Bronchial epithelial cell (primary cell): ENCODE measurements around the gene CBY1. TPM values are rescaled to one million over a fixed set of nuclear protein-coding genes. Genes with fewer than 3 reads are reported as not detected.
A peak's percentile ranks its signal among the peaks of the same experiment; 100 is the strongest.
"Not testable (repeated sequence)": the region's sequence is repeated elsewhere in the genome, so short reads cannot be mapped to it uniquely, and the experiment has no call there.

ENCODE experiments used
- DNase-seq: peaks from one replicate; pipeline ENCODE4 v3.0.0-alpha.2; 2010; ENCODE audit warnings: low read depth
- FAIRE-seq: peaks from 2 replicates; lab custom pipeline; 2011; peaks lifted over from hg19 to GRCh38; lab: Jason Lieb, UNC
- H3K27me3 ChIP-seq: 2 replicates; pipeline ENCODE4 v1.5.1; 2011; ENCODE audit warnings: low read length; ENCODE audit not compliant: control insufficient read depth, insufficient read depth
- H3K36me3 ChIP-seq: 2 replicates; pipeline ENCODE4 v1.5.1; 2011; ENCODE audit warnings: low read length; ENCODE audit not compliant: control insufficient read depth, insufficient read depth
- H3K4me3 ChIP-seq: 2 replicates; pipeline ENCODE4 v1.5.1; 2011; ENCODE audit warnings: mild to moderate bottlenecking, low read depth, low read length, control low read depth
- CTCF ChIP-seq: IDR thresholded peaks from 2 replicates; pipeline ENCODE4 v1.5.1; 2011; ENCODE audit warnings: mild to moderate bottlenecking, moderate library complexity, low read length, control low read depth, inconsistent platforms; ENCODE audit not compliant: insufficient read depth, severe bottlenecking
- total RNA-seq: library from RNA; depleted of rRNA; stranded (reverse); fragments of >200 nt; gene quantifications from 2 replicates; pipeline ENCODE4 v1.2.1, GENCODE V29; 2014

The CBY1 gene
- total RNA-seq, 1 donor from 2014 or later = 16.1 TPM

- TF ChIP-seq CTCF = no peak
- FAIRE-seq (peak; percentile 58), DNase-seq (no peak)
- no peak overlapping the region for H3K4me3 ChIP-seq
- H3K27me3 ChIP-seq = no peaks in the 10 kb centered on the region
- H3K36me3 ChIP-seq = no peaks in the 10 kb centered on the region
These were observed 44.0 kb upstream of the CBY1 start for GRCh38 chr22:38612217-38613006.

GRCh38 chr22:38613588-38613987 lies 42.9 kb upstream of the CBY1 start:
- no peaks in the 10 kb centered on the region for H3K27me3 ChIP-seq
- no peak for TF ChIP-seq CTCF
- H3K4me3 ChIP-seq = no peak overlapping the region
- FAIRE-seq (no peak), DNase-seq (no peak)
- no peaks in the 10 kb centered on the region for H3K36me3 ChIP-seq

DNA sequence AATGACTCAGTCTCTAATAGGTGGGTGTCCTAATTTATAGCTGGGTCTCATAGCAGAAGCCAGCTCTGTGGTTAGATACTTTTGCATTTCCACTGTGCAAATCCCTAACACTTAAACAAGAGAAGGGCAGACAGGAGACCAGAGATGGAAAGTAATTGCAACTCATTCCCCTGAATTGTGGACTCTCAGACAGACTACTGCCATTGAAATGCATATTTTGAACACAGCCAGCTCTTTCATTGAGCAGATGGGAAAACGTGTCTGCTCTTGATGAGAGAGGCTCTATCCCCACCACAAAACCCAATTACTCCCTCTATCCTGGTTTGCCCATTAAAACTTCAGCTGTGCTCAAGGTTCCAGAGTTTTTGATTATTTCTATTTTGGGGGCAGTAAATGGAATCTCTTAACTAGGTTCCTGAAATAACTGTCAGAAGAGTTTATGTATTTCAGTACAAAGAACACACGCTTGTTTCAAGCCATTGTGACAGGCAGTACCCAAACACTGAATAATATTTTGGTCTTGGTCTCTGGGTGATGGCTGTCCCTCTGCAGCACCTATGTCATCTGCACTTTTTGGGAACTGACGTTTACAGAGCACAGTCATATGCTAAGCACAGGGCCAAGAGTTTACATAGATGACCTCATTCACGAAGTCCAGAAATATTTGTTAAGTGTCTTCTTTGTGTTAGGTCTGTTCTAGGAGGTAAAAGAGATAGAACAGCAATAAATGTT lies 41.9 kb upstream of the CBY1 start:
- Histone ChIP-seq H3K36me3 (no peaks in the 10 kb centered on the region), H3K27me3 (no peaks in the 10 kb centered on the region), H3K4me3 (no peak overlapping the region)
- TF ChIP-seq CTCF = no peak
- DNase-seq = peak; percentile 14
- FAIRE-seq = no peak

GRCh38 chr22:38615064-38615405 lies 41.4 kb upstream of the CBY1 start:
- H3K27me3 ChIP-seq, FAIRE-seq: not testable (repeated sequence)

DNA sequence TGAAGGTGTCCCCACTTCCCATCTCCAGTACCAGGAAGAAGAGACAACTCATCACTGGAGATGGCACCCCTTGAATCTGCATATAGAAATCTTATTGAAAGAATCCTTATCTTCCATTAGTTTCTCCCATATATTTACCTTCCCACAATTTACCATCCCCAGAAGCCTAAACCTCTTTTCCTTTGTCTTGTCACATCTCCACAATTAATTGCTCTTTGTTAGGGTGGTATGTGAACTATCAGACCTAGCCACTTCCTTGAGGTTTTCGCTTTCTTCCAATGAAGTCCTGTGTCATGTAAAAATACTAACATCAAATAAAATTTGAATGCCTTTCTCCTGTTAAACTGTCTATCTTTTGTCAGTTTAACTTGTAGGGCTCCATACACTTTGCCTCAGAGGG lies 38.2 kb upstream of the CBY1 start:
- Histone ChIP-seq H3K4me3 (no peak overlapping the region), H3K27me3 (no peaks in the 10 kb centered on the region), H3K36me3 (no peaks in the 10 kb centered on the region)
- FAIRE-seq (no peak), DNase-seq (no peak)
- no peak for TF ChIP-seq CTCF

More at GRCh38 chr22:38615064-38615405, 41.4 kb upstream of the CBY1 start:
- not testable (repeated sequence) for H3K36me3 ChIP-seq, H3K4me3 ChIP-seq, DNase-seq

DNA sequence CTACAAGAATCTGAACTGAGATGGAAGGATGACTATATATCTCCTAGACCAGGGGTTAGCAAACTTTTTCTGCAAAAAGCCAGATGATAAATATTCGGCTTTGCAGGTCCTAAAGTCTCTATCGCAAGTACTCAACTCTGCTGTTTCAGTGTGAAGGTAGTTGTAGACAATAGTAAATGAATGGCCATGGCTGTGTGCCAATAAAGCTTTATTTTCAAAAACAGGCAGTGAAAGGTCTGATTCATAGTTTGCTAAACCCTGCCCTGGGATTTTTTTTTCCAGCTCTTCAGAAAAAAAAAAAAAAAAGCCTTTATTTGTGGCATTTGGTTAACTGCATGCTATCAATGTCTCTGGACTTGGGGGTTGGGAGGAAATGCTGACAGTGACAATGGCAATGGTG lies 37.8 kb upstream of the CBY1 start:
- peak; percentile 13 for DNase-seq

More for the DNA sequence above, 37.8 kb upstream of the CBY1 start:
- no peak overlapping the region for H3K4me3 ChIP-seq
- no peak for FAIRE-seq
- H3K36me3 ChIP-seq = no peaks in the 10 kb centered on the region
- no peaks in the 10 kb centered on the region for H3K27me3 ChIP-seq
- no peak for TF ChIP-seq CTCF
